ENCODE measurements around the gene CAND1. TPM values are rescaled to one million over a fixed set of nuclear protein-coding genes. Genes with fewer than 3 reads are reported as not detected.

CAND1 gene
- total and polyA plus RNA-seq, 4 donors: 25.4 to 66.1 (median 45.7) TPM

DNA sequence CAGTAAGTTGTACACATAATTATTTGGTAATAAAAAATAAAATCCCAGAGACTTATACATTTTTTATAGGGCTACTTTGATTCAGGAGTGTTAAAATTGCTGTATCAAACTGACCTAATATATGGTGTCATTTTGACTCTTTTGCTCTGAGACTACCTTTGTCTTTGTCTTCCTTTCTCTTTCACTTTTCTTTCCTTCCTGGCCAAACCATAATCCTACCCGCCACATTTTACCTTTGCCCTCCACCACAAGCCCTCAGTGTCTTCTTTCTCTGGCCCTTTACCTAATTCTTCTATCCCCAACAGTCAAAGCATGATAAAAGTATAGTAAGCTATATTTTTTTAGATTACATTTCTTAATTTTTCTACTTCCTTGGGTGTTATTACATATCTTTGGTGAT, 62.0 kb downstream of the CAND1 start:
- no peaks in the 10 kb centered on the region for H3K27me3 ChIP-seq (ENCODE audit: control insufficient read depth in 4 of 4, insufficient read depth in 4 of 4, low read length in 3 of 4)
- no peaks in the 10 kb centered on the region for H3K4me1 ChIP-seq (ENCODE audit: control insufficient read depth in 4 of 4, insufficient read depth in 4 of 4, low read length in 3 of 4)
- no peak for DNase-seq (ENCODE audit: low spot score)
- no peaks in the 10 kb centered on the region for H3K9me3 ChIP-seq (ENCODE audit: control insufficient read depth in 4 of 4, low read length in 3 of 4)
- TF ChIP-seq FOXA2 (IDR thresholded peaks at IDR 0.05) (no peak), NR2F2 (IDR thresholded peaks at IDR 0.05) (no peak), FOXA1 (IDR thresholded peaks at IDR 0.05) (no peak), TAF1 (conservative IDR thresholded peaks at IDR 0.05) (no peak), YY1 (IDR thresholded peaks at IDR 0.05) (no peak)
- TF ChIP-seq, protein P1, sequence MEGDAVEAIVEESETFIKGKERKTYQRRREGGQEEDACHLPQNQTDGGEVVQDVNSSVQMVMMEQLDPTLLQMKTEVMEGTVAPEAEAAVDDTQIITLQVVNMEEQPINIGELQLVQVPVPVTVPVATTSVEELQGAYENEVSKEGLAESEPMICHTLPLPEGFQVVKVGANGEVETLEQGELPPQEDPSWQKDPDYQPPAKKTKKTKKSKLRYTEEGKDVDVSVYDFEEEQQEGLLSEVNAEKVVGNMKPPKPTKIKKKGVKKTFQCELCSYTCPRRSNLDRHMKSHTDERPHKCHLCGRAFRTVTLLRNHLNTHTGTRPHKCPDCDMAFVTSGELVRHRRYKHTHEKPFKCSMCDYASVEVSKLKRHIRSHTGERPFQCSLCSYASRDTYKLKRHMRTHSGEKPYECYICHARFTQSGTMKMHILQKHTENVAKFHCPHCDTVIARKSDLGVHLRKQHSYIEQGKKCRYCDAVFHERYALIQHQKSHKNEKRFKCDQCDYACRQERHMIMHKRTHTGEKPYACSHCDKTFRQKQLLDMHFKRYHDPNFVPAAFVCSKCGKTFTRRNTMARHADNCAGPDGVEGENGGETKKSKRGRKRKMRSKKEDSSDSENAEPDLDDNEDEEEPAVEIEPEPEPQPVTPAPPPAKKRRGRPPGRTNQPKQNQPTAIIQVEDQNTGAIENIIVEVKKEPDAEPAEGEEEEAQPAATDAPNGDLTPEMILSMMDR (IDR thresholded peaks at IDR 0.05; ENCODE audit: low read depth, low read length, missing input control): no peak
- no peak overlapping the region for H3K9ac ChIP-seq (ENCODE audit: low read depth in 1 of 2, low read length in 2 of 2)
- no peak overlapping the region for H3K27ac ChIP-seq (ENCODE audit: low read depth in 1 of 2, low read length in 2 of 2)
- 44% methylated on average over 1 of the region's 1 CpG for WGBS
- no peaks in the 10 kb centered on the region for H3K36me3 ChIP-seq (ENCODE audit: control insufficient read depth in 4 of 4, insufficient read depth in 3 of 4, low read depth in 1 of 4, low read length in 3 of 4)
- H3K4me3 ChIP-seq (ENCODE audit: low read depth in 1 of 3, low read length in 3 of 3): no peak overlapping the region

DNA sequence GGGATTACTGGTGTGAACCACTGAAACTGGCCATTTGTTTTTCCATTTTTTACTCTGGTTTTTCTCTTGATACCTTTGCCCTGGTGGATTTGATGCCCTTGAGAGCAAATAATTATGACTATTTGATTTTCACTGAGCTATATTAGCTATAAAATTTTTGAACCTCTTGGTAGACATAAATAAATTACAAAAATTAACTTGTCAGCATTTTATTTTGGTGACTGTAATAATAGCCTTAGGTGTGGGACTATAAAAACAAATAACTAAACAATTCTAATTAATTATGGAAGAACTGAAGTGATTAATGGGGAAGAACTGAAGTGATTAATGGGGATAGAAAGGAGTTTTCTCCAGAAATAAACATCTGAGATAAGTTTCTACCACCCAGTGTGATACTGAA, 62.7 kb downstream of the CAND1 start:
- H3K9me3 ChIP-seq (ENCODE audit: control insufficient read depth in 4 of 4, low read length in 3 of 4): no peaks in the 10 kb centered on the region
- no peaks in the 10 kb centered on the region for H3K36me3 ChIP-seq (ENCODE audit: control insufficient read depth in 4 of 4, insufficient read depth in 3 of 4, low read depth in 1 of 4, low read length in 3 of 4)
- H3K27ac ChIP-seq (ENCODE audit: low read depth in 1 of 2, low read length in 2 of 2): no peak overlapping the region
- no peak for DNase-seq (ENCODE audit: low spot score)
- no peak overlapping the region for H3K9ac ChIP-seq (ENCODE audit: low read depth in 1 of 2, low read length in 2 of 2)
- H3K4me3 ChIP-seq (ENCODE audit: low read depth in 1 of 3, low read length in 3 of 3): no peak overlapping the region
- TF ChIP-seq, protein P1 (IDR thresholded peaks at IDR 0.05; ENCODE audit: low read depth, low read length, missing input control): no peak
- TF ChIP-seq, protein P2, sequence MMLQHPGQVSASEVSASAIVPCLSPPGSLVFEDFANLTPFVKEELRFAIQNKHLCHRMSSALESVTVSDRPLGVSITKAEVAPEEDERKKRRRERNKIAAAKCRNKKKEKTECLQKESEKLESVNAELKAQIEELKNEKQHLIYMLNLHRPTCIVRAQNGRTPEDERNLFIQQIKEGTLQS (IDR thresholded peaks at IDR 0.05): no peak
- TF ChIP-seq GABPA (IDR thresholded peaks at IDR 0.05 in 1 of 2, conservative IDR thresholded peaks at IDR 0.05 in 1 of 2) (no peak), YY1 (IDR thresholded peaks at IDR 0.05) (no peak), RXRA (IDR thresholded peaks at IDR 0.05) (no peak), FOXA2 (IDR thresholded peaks at IDR 0.05) (no peak), SP1 (IDR thresholded peaks at IDR 0.05) (no peak), MAX (IDR thresholded peaks at IDR 0.05) (no peak), NR2F2 (IDR thresholded peaks at IDR 0.05) (no peak), RAD21 (IDR thresholded peaks at IDR 0.05) (no peak), HNF4A (conservative IDR thresholded peaks at IDR 0.05) (no peak), FOXA1 (IDR thresholded peaks at IDR 0.05) (no peak), JUND (IDR thresholded peaks at IDR 0.05) (no peak)
- H3K4me1 ChIP-seq (ENCODE audit: control insufficient read depth in 4 of 4, insufficient read depth in 4 of 4, low read length in 3 of 4): no peaks in the 10 kb centered on the region
- H3K27me3 ChIP-seq (ENCODE audit: control insufficient read depth in 4 of 4, insufficient read depth in 4 of 4, low read length in 3 of 4): no peaks in the 10 kb centered on the region

DNA sequence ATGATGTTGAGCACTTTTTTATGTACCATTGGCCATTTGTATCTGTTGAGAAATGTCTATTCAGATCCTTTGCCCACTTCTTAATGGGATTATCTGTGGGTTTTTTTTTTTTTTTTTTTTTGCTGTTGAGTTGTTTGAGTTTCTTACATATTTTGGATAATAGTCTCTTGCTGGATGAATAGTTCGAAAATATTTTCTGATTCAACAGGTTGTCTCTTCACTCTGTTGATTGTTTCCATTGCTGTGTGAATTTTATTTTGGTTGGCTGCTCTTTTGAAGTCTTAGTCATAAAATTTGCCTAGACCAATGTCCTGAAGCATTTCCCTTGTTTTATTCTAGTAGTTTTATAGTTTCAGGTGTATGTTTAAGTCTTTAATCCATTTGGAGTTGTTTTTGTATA, 64.5 kb downstream of the CAND1 start:
- no peak overlapping the region for H3K4me3 ChIP-seq (ENCODE audit: low read depth in 1 of 3, low read length in 3 of 3)
- peaks cover 0 to 4% (median 1%) of the 10 kb centered on the region in 4 donors for H3K9me3 ChIP-seq (ENCODE audit: control insufficient read depth in 4 of 4, low read length in 3 of 4)
- WGBS: 81% methylated on average over 1 of the region's 1 CpG
- H3K27me3 ChIP-seq (ENCODE audit: control insufficient read depth in 4 of 4, insufficient read depth in 4 of 4, low read length in 3 of 4): no peaks in the 10 kb centered on the region
- no peak for DNase-seq (ENCODE audit: low spot score)
- no peak overlapping the region for H3K9ac ChIP-seq (ENCODE audit: low read depth in 1 of 2, low read length in 2 of 2)
- no peaks in the 10 kb centered on the region for H3K4me1 ChIP-seq (ENCODE audit: control insufficient read depth in 4 of 4, insufficient read depth in 4 of 4, low read length in 3 of 4)
- no peaks in the 10 kb centered on the region for H3K36me3 ChIP-seq (ENCODE audit: control insufficient read depth in 4 of 4, insufficient read depth in 3 of 4, low read depth in 1 of 4, low read length in 3 of 4)
- no peak overlapping the region for H3K27ac ChIP-seq (ENCODE audit: low read depth in 1 of 2, low read length in 2 of 2)
- TF ChIP-seq, protein P3, sequence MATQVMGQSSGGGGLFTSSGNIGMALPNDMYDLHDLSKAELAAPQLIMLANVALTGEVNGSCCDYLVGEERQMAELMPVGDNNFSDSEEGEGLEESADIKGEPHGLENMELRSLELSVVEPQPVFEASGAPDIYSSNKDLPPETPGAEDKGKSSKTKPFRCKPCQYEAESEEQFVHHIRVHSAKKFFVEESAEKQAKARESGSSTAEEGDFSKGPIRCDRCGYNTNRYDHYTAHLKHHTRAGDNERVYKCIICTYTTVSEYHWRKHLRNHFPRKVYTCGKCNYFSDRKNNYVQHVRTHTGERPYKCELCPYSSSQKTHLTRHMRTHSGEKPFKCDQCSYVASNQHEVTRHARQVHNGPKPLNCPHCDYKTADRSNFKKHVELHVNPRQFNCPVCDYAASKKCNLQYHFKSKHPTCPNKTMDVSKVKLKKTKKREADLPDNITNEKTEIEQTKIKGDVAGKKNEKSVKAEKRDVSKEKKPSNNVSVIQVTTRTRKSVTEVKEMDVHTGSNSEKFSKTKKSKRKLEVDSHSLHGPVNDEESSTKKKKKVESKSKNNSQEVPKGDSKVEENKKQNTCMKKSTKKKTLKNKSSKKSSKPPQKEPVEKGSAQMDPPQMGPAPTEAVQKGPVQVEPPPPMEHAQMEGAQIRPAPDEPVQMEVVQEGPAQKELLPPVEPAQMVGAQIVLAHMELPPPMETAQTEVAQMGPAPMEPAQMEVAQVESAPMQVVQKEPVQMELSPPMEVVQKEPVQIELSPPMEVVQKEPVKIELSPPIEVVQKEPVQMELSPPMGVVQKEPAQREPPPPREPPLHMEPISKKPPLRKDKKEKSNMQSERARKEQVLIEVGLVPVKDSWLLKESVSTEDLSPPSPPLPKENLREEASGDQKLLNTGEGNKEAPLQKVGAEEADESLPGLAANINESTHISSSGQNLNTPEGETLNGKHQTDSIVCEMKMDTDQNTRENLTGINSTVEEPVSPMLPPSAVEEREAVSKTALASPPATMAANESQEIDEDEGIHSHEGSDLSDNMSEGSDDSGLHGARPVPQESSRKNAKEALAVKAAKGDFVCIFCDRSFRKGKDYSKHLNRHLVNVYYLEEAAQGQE (IDR thresholded peaks at IDR 0.05): no peak
- TF ChIP-seq EGR1 (IDR thresholded peaks at IDR 0.05; ENCODE audit: low read depth in 2 of 2) (no peak), TAF1 (conservative IDR thresholded peaks at IDR 0.05) (no peak), NR2F2 (IDR thresholded peaks at IDR 0.05) (no peak), YY1 (IDR thresholded peaks at IDR 0.05) (no peak), JUND (IDR thresholded peaks at IDR 0.05) (no peak), HNF4A (conservative IDR thresholded peaks at IDR 0.05) (no peak), GABPA (IDR thresholded peaks at IDR 0.05 in 1 of 2, conservative IDR thresholded peaks at IDR 0.05 in 1 of 2) (no peak), FOXA2 (IDR thresholded peaks at IDR 0.05) (no peak), RXRA (IDR thresholded peaks at IDR 0.05) (no peak), SP1 (IDR thresholded peaks at IDR 0.05) (no peak)
- TF ChIP-seq, protein P2 (IDR thresholded peaks at IDR 0.05): no peak
- TF ChIP-seq, protein P4, sequence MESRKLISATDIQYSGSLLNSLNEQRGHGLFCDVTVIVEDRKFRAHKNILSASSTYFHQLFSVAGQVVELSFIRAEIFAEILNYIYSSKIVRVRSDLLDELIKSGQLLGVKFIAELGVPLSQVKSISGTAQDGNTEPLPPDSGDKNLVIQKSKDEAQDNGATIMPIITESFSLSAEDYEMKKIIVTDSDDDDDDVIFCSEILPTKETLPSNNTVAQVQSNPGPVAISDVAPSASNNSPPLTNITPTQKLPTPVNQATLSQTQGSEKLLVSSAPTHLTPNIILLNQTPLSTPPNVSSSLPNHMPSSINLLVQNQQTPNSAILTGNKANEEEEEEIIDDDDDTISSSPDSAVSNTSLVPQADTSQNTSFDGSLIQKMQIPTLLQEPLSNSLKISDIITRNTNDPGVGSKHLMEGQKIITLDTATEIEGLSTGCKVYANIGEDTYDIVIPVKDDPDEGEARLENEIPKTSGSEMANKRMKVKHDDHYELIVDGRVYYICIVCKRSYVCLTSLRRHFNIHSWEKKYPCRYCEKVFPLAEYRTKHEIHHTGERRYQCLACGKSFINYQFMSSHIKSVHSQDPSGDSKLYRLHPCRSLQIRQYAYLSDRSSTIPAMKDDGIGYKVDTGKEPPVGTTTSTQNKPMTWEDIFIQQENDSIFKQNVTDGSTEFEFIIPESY (IDR thresholded peaks at IDR 0.05): no peak
